GM18499 (cell line): ENCODE data around the gene ARMC12.

Source experiments
- ATAC-seq: cut with Tn5 transposase; IDR thresholded peaks from one replicate; pipeline ENCODE4 v1.9.1; 2021; ENCODE audit warnings: moderate number of reproducible peaks; ENCODE audit not compliant: insufficient read depth, unreplicated experiment

ARMC12 gene

GRCh38 chr6:35718375-35718736 lies 18.5 kb upstream of the ARMC12 start:
- no peak for ATAC-seq

- no peak for ATAC-seq
These were observed 17.9 kb upstream of the ARMC12 start for GRCh38 chr6:35718911-35719381.

GRCh38 chr6:35719404-35719829 lies 17.4 kb upstream of the ARMC12 start:
- no peak for ATAC-seq

GRCh38 chr6:35719830-35720733 lies 16.8 kb upstream of the ARMC12 start:
- no peak for ATAC-seq

- no peak for ATAC-seq
These were observed 14.6 kb upstream of the ARMC12 start for GRCh38 chr6:35722121-35722761.

GRCh38 chr6:35723587-35723986 lies 13.2 kb upstream of the ARMC12 start:
- no peak for ATAC-seq

- ATAC-seq = no peak
These were observed 12.8 kb upstream of the ARMC12 start for GRCh38 chr6:35724059-35724458.

GRCh38 chr6:35724471-35724870 lies 12.4 kb upstream of the ARMC12 start:
- ATAC-seq = no peak

GRCh38 chr6:35725081-35725708 lies 11.6 kb upstream of the ARMC12 start:
- ATAC-seq = no peak

GRCh38 chr6:35725721-35726438 lies 11.0 kb upstream of the ARMC12 start:
- no peak for ATAC-seq

GRCh38 chr6:35727231-35727934 lies 9.4 kb upstream of the ARMC12 start:
- ATAC-seq = no peak

GRCh38 chr6:35727935-35728682 lies 8.7 kb upstream of the ARMC12 start:
- no peak for ATAC-seq

GRCh38 chr6:35728683-35729678 lies 7.9 kb upstream of the ARMC12 start:
- no peak for ATAC-seq

- no peak for ATAC-seq
These were observed 7.1 kb upstream of the ARMC12 start for GRCh38 chr6:35729722-35730121.

GRCh38 chr6:35730745-35731413 lies 6.0 kb upstream of the ARMC12 start:
- no peak for ATAC-seq

- ATAC-seq = peak; percentile 31
These were observed 5.5 kb upstream of the ARMC12 start for GRCh38 chr6:35731414-35731735.

GRCh38 chr6:35731736-35732532 lies 4.9 kb upstream of the ARMC12 start:
- ATAC-seq = peak; percentile 21
